ENCODE measurements around the gene TMEM131.
"Not testable (repeated sequence)": the region's sequence is repeated elsewhere in the genome, so short reads cannot be mapped to it uniquely, and the experiment has no call there.

Gene TMEM131

DNA sequence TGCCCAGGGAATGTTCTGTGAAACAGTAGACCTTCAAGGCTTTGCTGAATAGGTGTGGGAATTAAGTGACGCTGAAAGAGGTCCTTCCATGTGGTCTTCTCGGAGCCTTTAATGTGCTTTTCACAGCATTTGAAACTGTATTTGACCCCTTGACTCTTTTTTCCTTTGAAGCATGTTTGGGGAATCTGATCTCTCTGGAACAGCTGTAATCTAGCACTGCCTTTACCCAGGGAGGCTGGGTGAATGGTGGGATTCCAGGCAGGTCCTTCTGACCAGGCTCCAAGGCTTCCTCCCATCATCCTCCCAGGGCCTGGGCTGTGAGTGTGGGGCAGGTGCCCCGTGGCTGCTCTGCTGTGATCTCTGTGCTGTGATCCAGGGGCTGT, 278.1 kb downstream of the TMEM131 start:
- DNase-seq = no peak

DNA sequence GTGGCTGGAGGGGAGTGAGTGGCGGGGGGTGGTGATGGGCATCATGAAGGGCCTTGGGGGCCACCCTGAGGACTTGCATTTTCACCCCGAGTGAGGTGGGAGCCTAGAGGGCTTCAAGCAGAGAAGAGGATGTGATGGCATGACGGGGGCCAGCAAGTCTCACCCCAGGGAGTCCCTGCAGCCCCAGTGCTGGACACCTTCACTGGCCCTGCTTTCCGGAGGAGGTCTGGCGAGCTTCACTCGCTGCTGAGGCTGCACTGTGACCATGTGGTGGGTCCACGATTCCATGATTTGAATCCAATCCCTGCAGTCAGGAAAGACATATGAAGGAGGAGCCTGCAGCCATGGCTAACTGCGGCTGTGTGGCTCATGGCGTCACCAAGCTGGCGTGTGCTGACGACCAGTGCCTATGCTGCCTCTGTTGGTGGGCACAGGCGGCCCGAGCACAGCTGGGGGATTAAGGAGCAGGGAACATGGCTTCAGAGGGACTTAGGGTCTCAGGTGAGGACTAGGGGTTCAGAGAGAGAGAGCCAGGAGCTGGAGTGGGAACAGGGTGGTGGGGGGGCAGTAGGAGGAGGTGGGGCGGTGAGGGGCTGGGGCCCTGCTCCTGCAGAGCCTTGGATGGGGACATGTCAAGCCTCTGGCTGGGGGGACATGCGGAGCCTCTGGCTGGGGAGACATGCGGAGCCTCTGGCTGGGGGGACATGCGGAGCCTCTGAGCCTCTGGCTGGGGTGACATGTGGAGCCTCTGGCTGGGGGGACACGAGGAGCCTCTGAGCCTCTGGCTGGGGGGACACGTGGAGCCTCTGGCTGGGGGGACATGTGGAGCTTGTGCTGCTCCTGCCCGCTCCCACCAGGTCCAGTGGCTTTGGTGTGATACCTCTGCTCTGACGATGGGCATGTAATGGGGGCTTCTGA, 278.8 kb downstream of the TMEM131 start:
- no peak for DNase-seq

DNA sequence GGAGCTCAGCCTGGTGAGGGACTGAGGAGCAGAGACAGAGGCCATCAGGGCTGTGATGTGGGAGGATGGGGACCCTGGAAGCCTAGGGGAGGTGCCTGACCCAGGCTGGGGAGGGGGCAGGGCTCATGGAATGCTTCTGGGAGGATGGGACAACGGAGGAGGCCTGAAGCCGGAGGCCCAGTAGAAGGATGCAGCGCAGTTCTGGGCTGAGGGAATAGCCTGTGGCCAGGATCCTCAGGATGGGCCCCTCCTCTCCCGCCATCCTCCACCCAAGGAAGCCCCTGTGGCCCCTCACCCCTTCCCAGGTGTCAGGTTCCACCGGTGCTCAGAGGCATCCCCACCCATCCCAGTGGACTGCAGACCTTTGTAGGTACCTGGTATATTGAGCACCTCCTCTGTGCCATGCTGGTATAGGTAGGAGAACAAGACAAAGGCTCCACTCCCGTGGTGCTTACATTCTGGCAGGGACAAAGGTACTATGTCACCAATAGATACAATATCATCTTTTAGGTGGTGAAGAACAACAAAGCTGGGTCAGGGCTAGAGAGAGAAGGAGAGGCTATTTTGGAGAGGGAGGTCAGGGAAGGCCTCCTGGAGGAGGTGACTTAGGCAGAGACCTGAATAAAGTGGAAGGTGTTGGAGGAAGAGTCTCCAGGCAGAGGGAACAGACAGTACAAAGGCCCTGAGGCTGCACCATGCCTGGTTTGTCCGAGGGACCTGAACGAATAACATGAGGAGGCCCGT, 279.6 kb downstream of the TMEM131 start:
- DNase-seq = no peak

DNA sequence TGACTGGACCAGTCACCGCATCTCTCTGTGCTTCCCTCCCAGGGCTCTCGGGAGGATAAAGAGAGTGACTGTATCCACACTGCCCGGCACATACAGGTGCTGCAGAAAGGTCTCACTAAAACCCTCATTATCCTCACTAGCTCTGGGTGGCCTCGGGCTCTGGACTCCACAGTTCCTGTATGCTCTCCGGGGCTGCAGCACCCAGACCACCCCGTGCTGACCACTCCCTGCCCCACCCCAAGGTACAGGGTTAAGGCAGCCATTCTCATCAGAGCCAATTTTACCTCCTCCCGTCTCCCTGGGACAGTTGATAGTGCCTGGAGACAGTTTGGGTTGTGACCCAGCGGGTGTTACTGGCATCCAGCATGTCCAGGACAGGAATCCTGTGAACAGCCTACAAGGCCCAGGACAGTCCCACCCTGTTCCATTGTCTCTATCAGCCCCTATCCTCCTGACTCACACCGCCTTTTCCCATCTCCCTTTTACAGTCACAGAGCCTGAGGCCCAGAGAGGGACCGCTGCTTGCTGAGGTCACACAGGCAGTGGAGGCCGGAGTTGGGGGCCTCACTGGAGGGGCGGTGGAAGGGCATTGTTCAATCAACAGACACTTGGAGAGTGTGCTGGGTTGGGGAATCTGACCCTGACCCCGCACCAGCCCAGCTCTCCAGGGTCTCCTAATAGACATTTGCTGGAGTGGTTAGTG, 280.6 kb downstream of the TMEM131 start:
- no peak for DNase-seq

DNA sequence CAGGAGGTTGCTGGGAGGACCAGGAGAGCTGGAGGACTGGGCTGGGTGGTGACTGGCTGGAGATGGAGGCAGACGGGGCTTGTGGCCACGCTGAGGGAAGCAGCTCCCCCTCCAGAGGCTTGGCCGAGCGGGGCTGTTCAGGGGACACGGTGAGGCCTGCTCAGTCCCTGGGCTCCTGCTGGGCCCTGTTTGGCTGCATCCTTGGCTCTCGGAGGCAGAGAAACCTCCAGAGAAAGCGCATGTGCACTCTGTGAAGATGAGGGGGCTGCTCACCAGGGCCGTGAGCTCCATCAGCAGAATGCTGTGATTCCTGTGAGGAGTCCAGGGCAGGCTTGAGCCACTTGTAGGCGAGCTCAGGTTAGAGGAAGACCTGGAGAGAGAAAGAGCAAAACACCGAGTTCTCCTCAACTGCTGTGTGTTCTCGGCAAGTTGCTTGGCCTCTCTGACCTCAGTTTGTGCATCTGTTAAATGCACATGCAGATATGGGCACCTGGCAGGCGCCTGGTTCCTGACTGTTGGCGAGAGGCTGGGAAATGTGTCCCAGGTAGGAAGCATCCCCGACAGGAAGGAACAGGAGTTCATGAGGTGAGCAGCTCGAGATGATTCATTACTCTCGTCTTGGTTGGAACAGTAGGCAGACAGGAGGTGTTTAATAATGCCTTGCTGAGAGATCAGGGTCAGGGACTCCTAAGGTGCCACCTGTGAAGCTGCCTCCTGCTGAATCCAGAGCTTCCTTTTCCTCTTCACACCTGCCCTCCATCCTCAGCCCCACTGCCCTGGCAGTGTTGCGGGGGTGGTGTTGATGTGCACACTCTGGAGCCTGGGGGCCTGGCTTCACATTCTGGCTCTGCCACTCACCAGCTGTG, 281.4 kb downstream of the TMEM131 start:
- no peak for DNase-seq

DNA sequence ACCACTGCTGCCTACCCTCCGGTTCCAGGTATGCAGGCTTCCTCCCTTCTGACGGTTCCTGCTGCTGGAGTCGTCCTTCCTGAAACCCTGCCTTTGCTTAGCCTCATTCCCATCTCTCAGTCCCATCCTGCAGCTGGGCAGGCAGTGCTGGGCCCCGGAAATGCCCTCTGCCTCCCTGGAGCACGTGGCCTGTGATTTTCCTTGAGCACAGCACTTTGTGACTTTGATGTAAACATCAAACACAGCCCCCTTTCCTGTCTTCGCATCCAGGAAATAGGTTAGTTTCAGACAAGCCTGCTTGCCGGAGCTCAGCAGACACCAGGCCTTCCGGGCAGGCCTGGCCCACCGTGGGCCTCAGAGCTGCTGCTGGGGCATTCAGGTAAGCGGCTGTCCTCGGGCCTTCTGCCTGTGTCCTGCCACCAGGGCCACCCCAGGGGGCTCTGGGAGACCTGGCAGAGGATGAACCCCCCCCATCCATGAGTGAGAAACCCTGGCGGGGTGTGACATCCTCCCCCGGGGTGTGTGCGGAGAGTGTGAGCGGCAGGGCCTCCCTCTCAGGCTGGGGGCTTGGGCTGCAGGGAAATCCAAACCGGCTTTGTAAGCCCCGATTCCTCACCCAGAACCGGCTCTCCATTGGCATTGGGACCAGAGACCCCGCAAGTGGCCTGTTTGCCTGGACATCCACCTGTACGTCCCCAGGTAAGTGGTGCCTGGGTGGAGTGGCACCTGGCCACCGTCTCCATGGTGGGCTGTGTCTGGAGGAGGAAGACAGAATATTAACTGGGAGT, 282.3 kb downstream of the TMEM131 start, which contains the start of gene ZAP70:
ZAP70 (plus strand) TSS at position 281 of the 788 bp plus-strand sequence. CDS start 10,461 bp downstream, outside the sequence.
- DNase-seq = no peak

DNA sequence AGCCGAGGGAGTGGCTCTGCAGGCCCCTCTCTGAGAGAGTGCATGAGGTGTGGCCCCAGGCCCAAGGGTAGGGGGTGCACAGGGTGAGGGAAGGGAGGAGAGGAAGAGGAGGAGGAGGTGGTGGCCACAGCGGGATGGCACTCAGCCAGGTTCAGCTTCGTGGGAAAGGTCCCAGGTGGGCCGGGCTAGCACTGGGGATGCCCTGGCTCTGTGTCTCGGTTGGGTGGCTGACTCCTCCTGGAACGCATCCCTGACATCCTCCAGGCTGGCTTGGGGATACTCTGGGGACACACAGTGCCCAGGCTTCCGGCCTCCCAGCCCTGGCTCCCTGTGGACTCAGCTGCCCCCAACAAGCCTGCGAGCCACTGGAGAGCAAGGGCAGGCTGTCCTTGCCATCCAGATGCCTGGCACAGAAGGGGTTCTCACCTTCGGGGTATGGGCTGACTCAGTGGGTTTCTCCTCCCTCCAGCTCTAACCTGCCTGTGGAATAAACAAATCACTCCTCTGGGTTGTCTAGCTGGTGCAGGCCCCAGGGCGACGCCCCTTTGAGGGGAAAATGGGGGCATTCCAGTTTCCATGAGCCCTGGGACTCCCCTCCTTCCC, 283.0 kb downstream of the TMEM131 start:
- DNase-seq = no peak

DNA sequence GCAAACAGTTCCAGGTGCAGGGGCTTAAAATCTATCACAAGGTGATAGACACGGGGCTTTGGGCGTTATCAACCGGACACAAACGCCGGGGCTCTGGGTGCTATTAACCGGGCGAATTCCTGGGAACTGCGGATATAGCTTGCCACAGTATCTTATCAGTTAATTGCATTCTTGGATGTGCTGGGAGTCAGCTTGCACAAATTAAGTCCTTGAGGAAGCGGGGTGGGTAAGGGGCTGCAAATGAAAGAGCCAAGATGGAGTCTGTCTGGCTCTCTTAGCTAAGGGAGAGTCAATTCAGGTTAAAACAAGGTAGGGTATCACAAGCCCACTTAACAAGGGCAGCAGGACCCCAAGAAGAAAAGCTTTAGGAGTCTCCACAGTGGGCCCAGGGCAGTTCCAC, 283.6 kb downstream of the TMEM131 start:
- DNase-seq = not testable (repeated sequence)

DNA sequence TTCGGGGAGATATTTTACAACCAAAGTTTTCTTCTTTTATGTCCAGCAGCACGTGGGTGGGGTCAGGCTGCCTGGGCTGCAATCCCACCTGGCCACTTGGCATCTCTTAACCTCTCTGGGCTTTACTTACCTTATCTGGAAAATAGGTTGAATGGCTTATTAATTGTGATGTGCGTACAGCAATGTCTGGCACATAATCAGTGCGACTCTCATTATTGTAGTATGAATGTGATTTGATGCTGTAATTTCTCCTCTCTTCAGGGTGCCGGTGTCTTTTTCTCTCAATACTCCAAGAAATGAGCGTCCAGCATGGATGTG, 284.4 kb downstream of the TMEM131 start:
- no peak for DNase-seq

DNA sequence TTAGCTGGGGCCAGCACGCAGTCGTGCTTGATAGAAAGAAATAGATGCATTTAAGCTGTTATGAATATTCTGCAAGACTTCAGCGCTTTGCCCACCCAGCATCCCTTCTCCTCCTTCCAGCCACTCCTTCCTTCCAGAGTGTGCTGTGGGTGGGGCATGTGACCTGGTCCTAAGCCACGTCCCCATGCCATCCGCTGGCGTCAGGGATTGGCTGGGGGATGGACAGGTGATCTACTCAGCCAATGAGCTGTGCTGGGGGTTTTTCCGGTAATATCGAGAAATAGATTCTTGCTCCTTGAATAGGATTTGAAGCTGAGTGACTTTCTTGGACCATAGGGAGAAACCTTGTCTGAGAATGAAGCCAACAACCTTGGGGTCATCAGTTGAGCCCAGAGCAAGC, 287.1 kb downstream of the TMEM131 start:
- no peak for DNase-seq

DNA sequence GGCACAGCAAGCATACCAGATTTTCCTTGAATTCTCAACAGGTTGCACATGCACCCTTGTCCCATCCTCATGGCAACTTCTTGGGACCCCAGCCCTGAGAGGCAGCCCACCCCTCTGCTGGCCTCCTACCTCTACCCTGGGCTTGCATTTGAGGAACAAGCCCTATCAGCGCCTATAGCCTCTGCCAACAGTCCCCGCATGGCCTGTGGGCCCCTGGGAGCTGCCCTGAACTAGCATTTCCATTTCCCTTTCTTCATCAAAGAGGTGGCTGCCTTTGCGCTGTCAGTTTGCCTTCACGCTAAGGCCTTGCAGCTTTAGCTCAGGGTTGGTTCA, 287.7 kb downstream of the TMEM131 start:
- no peak for DNase-seq

DNA sequence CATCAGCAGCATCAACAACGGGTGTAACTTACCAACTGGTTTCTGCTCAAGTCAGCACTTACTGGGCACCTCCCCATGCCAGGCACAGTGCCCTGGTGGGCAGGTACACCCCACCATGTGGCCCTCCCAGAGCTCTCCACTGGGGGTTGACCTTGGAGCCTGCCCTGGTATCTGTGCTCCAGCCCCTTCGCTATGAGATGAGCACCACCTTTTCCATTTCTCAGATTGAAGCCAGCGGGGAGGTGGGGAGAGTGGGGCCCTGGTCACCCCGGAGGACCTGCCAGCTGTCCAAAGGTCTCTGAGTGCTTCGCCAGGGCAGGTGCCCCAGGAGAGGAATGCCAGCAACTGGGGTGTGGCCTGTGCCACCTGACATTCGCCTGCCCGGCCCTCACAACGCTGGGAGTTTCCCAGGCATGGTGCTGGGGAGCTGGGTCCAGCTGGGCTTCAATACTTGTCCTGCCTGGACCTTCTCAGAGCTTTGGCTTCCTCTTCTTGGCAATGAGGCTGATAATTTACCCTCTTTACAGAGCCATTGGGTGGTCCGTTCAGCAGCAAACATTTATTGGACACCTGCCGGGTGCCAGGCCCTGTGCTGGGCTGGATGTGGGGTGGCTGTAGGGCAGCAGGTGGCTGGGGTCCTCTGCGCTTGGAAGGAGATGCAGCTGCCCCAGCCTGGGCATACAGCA, 288.2 kb downstream of the TMEM131 start:
- DNase-seq = no peak

DNA sequence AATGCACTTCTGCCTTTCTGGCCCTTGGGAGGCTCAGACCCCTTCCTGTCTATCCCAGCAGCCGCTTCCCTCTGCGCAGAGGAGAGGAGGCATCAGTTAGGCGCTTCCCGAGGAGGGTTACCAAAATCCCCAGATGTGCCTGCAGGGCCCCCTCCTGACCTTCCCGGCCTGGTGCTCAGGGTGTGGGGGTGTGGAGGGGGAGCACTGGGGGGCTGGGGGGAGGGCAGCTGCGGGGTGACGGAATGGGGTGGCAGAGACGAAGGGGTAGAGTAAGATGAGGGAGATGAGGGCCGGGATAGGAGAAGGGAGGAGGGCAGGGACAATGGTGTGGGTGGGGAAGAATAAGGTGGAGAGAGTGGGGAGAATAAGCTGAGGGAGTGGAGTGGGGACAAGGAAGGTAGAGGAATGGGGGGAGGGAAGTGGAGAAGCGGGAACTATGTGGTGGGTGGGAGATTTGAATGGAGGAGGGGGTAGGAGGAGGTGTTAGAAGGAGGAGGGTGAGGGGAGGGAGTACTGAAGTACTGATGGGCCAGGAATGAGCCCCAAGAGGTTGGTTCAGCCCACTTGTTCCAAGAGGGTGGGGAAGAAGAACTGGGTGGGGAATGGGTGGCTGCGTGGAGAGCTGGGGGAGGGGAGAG, 288.9 kb downstream of the TMEM131 start:
- DNase-seq = no peak
